Vagina (tissue), 2 donors: ENCODE data around the gene EPOP.

ENCODE experiments used
- CTCF ChIP-seq, 3 experiments: fragments of 450-650 bp in 2 of 3; fragments of 200-600 bp in 1 of 3; sonication (generic) in 1 of 3; IDR thresholded peaks; one replicate each; pipeline ENCODE4 v1.5.1; 2017 to 2019; ENCODE audit warnings: antibody characterized with exemption in 3 of 3, mild to moderate bottlenecking in 2 of 3, moderate library complexity in 2 of 3
- POLR2AphosphoS5 ChIP-seq, 2 donors: sonication (generic); formaldehyde crosslinking; IDR thresholded peaks; one replicate each; pipeline ENCODE4 v1.9.0; 2017; ENCODE audit warnings: antibody characterized with exemption in 2 of 2, mild to moderate bottlenecking in 2 of 2, low read depth in 1 of 2; ENCODE audit not compliant: insufficient read depth in 1 of 2

- TF ChIP-seq POLR2AphosphoS5 (IDR thresholded peaks at IDR 0.05; ENCODE audit: insufficient read depth in 1 of 2, low read depth in 1 of 2) (no peak), CTCF (IDR thresholded peaks at IDR 0.05) (no peak)
These were observed 38.7 kb downstream of the EPOP start for GRCh38 chr17:38636054-38636453.
